Esophagus squamous epithelium (tissue), 4 donors: ENCODE data around the gene DGAT2L6.

Experiments
- CTCF ChIP-seq, 6 experiments: fragments of 450-650 bp in 4 of 6; fragments of 200-600 bp in 2 of 6; sonication (generic) in 2 of 6; IDR thresholded peaks; one replicate each; pipeline ENCODE4 v1.5.1; 2016 to 2019; ENCODE audit warnings: antibody characterized with exemption in 6 of 6, mild to moderate bottlenecking in 4 of 6, moderate library complexity in 4 of 6
- POLR2A ChIP-seq, 4 donors: fragments of 450-650 bp; IDR thresholded peaks; one replicate each; pipeline ENCODE4 v1.6.1; 2017; ENCODE audit warnings: antibody characterized with exemption in 4 of 4, mild to moderate bottlenecking in 4 of 4, moderate library complexity in 3 of 4

GRCh38 chrX:70208479-70208878 is 31.2 kb downstream of the DGAT2L6 start:
- TF ChIP-seq CTCF (IDR thresholded peaks at IDR 0.05) (no peak), POLR2A (IDR thresholded peaks at IDR 0.05) (no peak)
